NCI-H82 (cell line): Measurements from ENCODE around the gene HIGD1B.

Experiments
- DNase-seq: peaks from one replicate; lab custom pipeline; 2025; lab: John Stamatoyannopoulos, UW

Gene HIGD1B

GRCh38 chr17:44837196-44837595, 10.5 kb upstream of the HIGD1B start:
- no peak for DNase-seq

GRCh38 chr17:44840274-44840673, 7.4 kb upstream of the HIGD1B start:
- DNase-seq = no peak

GRCh38 chr17:44840936-44841335, 6.7 kb upstream of the HIGD1B start:
- DNase-seq = peak; percentile 26

- peak; percentile 96 for DNase-seq
These were observed 4.9 kb upstream of the HIGD1B start for GRCh38 chr17:44842748-44843147.

- no peak for DNase-seq
These were observed 3.3 kb upstream of the HIGD1B start for GRCh38 chr17:44844390-44844830.

GRCh38 chr17:44846206-44846605, 1.5 kb upstream of the HIGD1B start:
- DNase-seq = no peak

- no peak for DNase-seq
These were observed 643 bp downstream of the HIGD1B start for GRCh38 chr17:44848257-44848795.

- no peak for DNase-seq
These were observed 1.3 kb downstream of the HIGD1B start for GRCh38 chr17:44848961-44849489.

GRCh38 chr17:44850025-44850424, 2.3 kb downstream of the HIGD1B start:
- no peak for DNase-seq

GRCh38 chr17:44850612-44851011, 2.9 kb downstream of the HIGD1B start:
- no peak for DNase-seq

- DNase-seq = no peak
These were observed 6.5 kb downstream of the HIGD1B start for GRCh38 chr17:44854192-44854591.

GRCh38 chr17:44859701-44860100, 12.0 kb downstream of the HIGD1B start:
- no peak for DNase-seq

- DNase-seq = no peak
These were observed 14.7 kb downstream of the HIGD1B start for GRCh38 chr17:44862278-44862914.

GRCh38 chr17:44863061-44863918, 15.6 kb downstream of the HIGD1B start:
- DNase-seq = no peak

GRCh38 chr17:44864831-44865230, 17.1 kb downstream of the HIGD1B start:
- no peak for DNase-seq

- peak; percentile 91 for DNase-seq
These were observed 17.6 kb downstream of the HIGD1B start for GRCh38 chr17:44865231-44865660.

GRCh38 chr17:44865931-44866330, 18.2 kb downstream of the HIGD1B start:
- DNase-seq = no peak

- no peak for DNase-seq
These were observed 20.2 kb downstream of the HIGD1B start for GRCh38 chr17:44867841-44868240.

- no peak for DNase-seq
These were observed 23.9 kb downstream of the HIGD1B start for GRCh38 chr17:44871556-44871955.

GRCh38 chr17:44872131-44872768, 24.6 kb downstream of the HIGD1B start:
- DNase-seq = no peak

- peak; percentile 37 for DNase-seq
These were observed 28.1 kb downstream of the HIGD1B start for GRCh38 chr17:44875761-44876160.

- DNase-seq = no peak
These were observed 29.4 kb downstream of the HIGD1B start for GRCh38 chr17:44877121-44877520.
